Psoas muscle (tissue), 8 donors: ENCODE measurements around the gene ZNF638. TPM values are rescaled to one million over a fixed set of nuclear protein-coding genes. Genes with fewer than 3 reads are reported as not detected.

ENCODE experiments used
- ATAC-seq, 4 donors: fragments of 200-7000 bp; cut with Tn5 transposase; one replicate each; pipeline ENCODE4 v1.9.1; 2020; ENCODE audit warnings: moderate library complexity in 3 of 4, mild to moderate bottlenecking in 2 of 4
- DNase-seq, 2 donors: peaks; one replicate each; pipeline ENCODE4 v3.0.0-alpha.2; 2020
- H3K27ac ChIP-seq: fragments of 200-600 bp; one replicate; pipeline ENCODE4 v1.8.0; 2022
- H3K27me3 ChIP-seq, 3 donors: fragments of 200-600 bp in 1 of 3; one replicate each; pipeline versions ENCODE4 v1.6.1 to v1.8.0; 2013 to 2022; ENCODE audit warnings: low read length in 2 of 3, mild to moderate bottlenecking in 2 of 3, moderate library complexity in 1 of 3; ENCODE audit not compliant: insufficient read depth in 3 of 3
- H3K36me3 ChIP-seq, 2 donors: fragments of 200-600 bp in 1 of 2; one replicate each; pipeline versions ENCODE4 v1.6.1 to v1.8.0; 2013 to 2022; ENCODE audit warnings: low read depth in 1 of 2, mild to moderate bottlenecking in 1 of 2, moderate library complexity in 1 of 2; ENCODE audit not compliant: insufficient read depth in 1 of 2
- H3K4me1 ChIP-seq: fragments of 200-600 bp; one replicate; pipeline ENCODE4 v1.8.0; 2022
- H3K4me3 ChIP-seq: fragments of 200-600 bp; one replicate; pipeline ENCODE4 v1.8.0; 2022; ENCODE audit warnings: mild to moderate bottlenecking
- H3K9me3 ChIP-seq: fragments of 200-600 bp; one replicate; pipeline ENCODE4 v1.8.0; 2022
- CTCF ChIP-seq: fragments of 200-600 bp; IDR thresholded peaks from one replicate; pipeline ENCODE4 v1.8.0; 2022; ENCODE audit warnings: antibody characterized with exemption
- WGBS, 3 donors: extraction: QIAGEN DNeasy Blood & Tissue Kit; methylation state at CpG; one replicate each; pipeline versions ENCODE4 v1.1.6 to v1.1.7; 2013; 5-methylcytosine and 5-hydroxymethylcytosine counted together
- intact Hi-C, 2 donors: fragments of 100-400 bp; cut with DNase I; formaldehyde crosslinking; loops; one replicate each; pipeline versions ENCODE4 v1.11.0 to v1.14.2; 2022
- polyA plus RNA-seq, 3 donors: library from polyadenylated mRNA; stranded (reverse); fragments of 200-250 nt; gene quantifications; one replicate each; pipeline ENCODE4 v1.2.3, GENCODE V29; 2013
- total RNA-seq, 4 donors: library from RNA; stranded (reverse); fragmentation: NEBNext Ultra II Directional in 2 of 4; extraction: Animal tissue kit (Norgen Biotek cat#: 25700) in 2 of 4; gene quantifications; one replicate each; pipeline versions ENCODE4 v1.2.1 to v1.2.4, GENCODE V29; 2021 to 2023
- donor health status: healthy with polysubstance abuse.
- donor health status: DM: no; HTN: no; CAD: no; lungs with moderate emphysema.
- donor health status: Bipolar disorder and iron deficiency.
- donor health status: healthy.
- donor health status: DM: yes; HTN: yes; CAD: no.
- donor health status: DM: no; HTN: no; CAD: no.
- donor health status: DM: no; HTN: no; CAD: no.
- donor health status: DM: yes; HTN: yes; CAD: no.

ZNF638 gene
- total and polyA plus RNA-seq, 7 donors = 50.5 to 73.6 (median 62.3) TPM

- peak overlapping the region; percentile 88 for H3K4me3 ChIP-seq
- WGBS, 3 donors = 13 to 17% (median 15%) methylated on average over 17 of the region's 17 CpGs
- intact Hi-C loops = no loop called here
- H3K4me1 ChIP-seq = peaks cover 79% of the 10 kb centered on the region
- H3K27ac ChIP-seq = peak overlapping the region; percentile 97
- H3K27me3 ChIP-seq = no peaks in the 10 kb centered on the region
- peak; percentile 64 to 75 (median 70) for ATAC-seq
- H3K36me3 ChIP-seq = peaks cover 0 to 20% of the 10 kb centered on the region in 2 donors
- peak; percentile 67 to 91 for DNase-seq
- H3K9me3 ChIP-seq = no peaks in the 10 kb centered on the region
- peak; percentile 36 for TF ChIP-seq CTCF
Measured at GRCh38 chr2:71454221-71455010, 122.8 kb downstream of the ZNF638 start.

GRCh38 chr2:71455011-71455740 lies 123.6 kb downstream of the ZNF638 start:
- Histone ChIP-seq H3K27ac (peak overlapping the region; percentile 97), H3K27me3 (no peaks in the 10 kb centered on the region), H3K36me3 (peaks cover 0 to 20% of the 10 kb centered on the region in 2 donors), H3K4me3 (peak overlapping the region; percentile 88), H3K4me1 (peaks cover 81% of the 10 kb centered on the region), H3K9me3 (no peaks in the 10 kb centered on the region)
- 44 to 66% (median 55%) methylated on average over 8 of the region's 8 CpGs for WGBS, 3 donors
- intact Hi-C loops = no loop called here
- ATAC-seq = no peak
- DNase-seq = no peak
- TF ChIP-seq CTCF = no peak

- intact Hi-C loops = no loop called here
- Histone ChIP-seq H3K4me3 (peak overlapping the region; percentile 88), H3K27me3 (no peaks in the 10 kb centered on the region), H3K36me3 (peaks cover 0 to 20% of the 10 kb centered on the region in 2 donors), H3K27ac (peak overlapping the region; percentile 97), H3K4me1 (peaks cover 82% of the 10 kb centered on the region), H3K9me3 (no peaks in the 10 kb centered on the region)
- no peak for ATAC-seq
- TF ChIP-seq CTCF = no peak
- no peak for DNase-seq
- 16 to 23% (median 18%) methylated on average over 6 of the region's 6 CpGs for whole genome bisulfite sequencing, 3 donors
Measured at GRCh38 chr2:71455741-71456569, 124.4 kb downstream of the ZNF638 start.

- DNase-seq (no peak), ATAC-seq (no peak)
- H3K27me3 ChIP-seq = no peaks in the 10 kb centered on the region
- intact Hi-C loops = no loop called here
- peaks cover 82% of the 10 kb centered on the region for H3K4me1 ChIP-seq
- WGBS, 3 donors = 49 to 81% (median 65%) methylated on average over 1 of the region's 1 CpG
- H3K27ac ChIP-seq = peak overlapping the region; percentile 97
- TF ChIP-seq CTCF = no peak
- H3K9me3 ChIP-seq = no peaks in the 10 kb centered on the region
- peaks cover 0 to 20% of the 10 kb centered on the region in 2 donors for H3K36me3 ChIP-seq
- peak overlapping the region; percentile 88 for H3K4me3 ChIP-seq
Measured at GRCh38 chr2:71456617-71457016, 125.0 kb downstream of the ZNF638 start.
